GM15510 (cell line): ENCODE data around the gene TBCK.

Experiments
- POLR2A ChIP-seq: IDR thresholded peaks from 3 replicates; pipeline ENCODE4 v1.6.1; 2011; ENCODE audit warnings: borderline replicate concordance; ENCODE audit not compliant: insufficient read length; ENCODE audit errors: extremely low read depth

Gene TBCK

DNA sequence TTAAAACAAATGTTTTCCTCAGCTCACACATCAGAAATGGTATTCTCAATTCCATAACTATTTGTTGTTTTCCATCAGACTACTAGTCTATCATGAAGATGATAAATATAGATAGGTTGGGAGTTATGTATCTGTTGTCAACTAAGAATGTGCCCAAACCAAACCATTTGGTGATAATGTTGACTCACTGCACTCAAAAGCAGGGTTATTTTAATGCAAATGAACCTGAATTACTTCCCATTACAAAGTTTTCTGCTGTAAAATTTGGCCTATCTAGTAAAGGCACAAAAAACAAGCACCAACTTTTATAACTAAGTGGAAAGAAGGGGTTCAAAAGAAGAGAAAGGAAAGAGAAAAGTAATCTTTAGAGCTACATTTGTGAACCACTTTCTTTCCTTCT, 93.5 kb downstream of the TBCK start:
- no peak for TF ChIP-seq POLR2A

DNA sequence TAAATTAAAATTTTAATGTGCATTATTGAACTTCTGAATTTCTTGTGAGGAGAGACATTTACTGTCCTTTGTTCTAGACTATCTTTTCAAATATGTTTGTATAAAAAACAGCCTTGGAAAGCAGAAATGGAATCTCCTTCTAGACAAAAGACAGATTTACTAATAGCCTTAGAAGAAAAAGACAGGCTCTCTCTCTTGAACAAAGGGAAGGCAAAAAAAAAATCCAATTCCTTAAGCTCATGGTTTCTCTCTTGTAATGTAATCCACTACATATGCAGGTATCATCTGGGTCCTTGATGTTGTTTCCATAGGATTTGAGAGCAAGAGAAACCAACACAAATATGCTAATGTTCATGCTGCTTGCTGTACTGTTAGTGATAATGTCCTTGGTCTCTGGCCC, 106.0 kb downstream of the TBCK start:
- no peak for TF ChIP-seq POLR2A

DNA sequence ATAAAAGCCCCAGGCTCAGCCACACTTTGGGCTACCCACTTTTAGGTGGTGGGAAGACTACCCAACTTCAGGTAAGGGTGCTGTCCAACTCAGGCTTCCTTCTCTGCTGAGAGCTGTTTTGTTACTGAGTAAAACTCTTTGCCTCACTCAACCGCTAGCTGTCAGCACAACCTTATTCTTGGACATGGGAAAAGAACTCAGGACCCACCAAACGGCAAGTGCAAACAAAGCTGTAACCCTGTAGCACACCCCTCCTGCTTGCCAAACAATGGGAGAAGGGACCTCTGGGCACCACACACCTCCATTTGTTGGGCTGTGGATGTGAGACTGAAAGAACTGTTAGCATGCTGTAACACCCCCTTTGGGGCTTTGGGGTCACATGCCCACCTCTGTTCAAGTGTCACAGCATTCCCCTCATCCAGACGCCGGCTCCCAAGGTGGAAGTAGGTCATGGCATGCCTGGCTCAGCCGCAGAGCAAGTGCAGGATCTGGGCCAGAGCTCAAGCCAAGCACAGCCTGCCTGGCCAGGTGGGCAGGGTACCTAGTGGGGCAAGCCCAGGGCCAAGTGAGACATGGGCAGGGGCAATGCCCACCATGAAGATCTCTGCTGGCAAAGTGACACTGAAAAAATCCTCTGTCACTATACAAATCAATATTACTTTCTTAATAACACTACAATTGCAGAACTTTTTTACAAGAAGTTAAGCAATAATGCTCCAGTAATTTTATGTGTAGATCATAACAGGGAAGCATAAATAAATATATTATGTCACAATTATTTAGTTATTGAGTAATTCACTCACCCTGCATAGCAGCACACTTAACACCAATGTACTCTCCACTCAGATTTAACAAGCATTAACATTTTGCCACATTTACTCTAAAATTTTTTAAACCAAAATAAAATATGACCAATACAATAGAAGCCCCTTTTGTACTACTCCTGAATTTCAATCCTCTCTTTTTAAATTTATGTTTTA, 107.2 kb downstream of the TBCK start:
- no peak for TF ChIP-seq POLR2A

DNA sequence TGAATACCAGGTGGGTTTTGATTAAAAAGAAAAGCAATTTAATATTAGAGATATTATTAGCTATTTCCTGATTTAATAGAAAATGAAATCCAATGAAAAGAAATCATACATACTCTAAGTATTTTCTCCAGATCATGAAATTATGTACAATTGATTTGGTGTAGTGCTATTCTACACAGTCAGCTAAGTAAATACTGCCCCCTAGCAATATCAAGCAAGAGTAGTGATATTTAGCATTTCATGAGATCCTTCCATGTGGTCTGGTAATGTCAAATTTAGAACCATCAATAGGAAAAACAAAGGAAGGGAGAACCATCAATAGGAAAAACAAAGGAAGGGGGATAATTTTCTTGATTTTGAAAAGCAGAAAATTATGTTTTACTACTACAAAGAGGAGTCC, 114.6 kb downstream of the TBCK start:
- TF ChIP-seq POLR2A: no peak

DNA sequence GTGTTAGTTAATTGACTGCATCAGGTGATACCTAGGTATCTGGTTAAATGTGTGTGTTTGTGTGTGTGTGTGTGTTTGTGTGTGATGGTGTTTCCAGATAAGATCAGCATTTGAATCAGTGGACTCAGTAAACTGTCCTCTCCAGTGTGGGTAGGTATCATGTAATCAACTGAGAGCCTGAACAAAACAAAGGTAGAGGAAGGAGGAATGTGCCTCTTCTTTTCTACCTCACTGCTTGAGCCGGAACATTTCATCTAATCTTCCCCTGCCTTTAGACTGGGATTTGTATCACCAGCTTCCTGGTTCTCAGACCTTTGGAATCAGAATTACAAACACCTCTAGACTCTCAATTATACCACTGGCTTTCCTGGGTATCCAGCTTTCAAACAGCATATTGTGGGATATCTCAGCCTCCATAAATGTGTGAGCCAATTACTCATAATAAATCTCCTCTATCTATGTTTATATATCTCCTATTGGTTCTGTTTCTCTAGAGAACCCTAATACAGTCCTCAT, 120.5 kb downstream of the TBCK start:
- no peak for TF ChIP-seq POLR2A

DNA sequence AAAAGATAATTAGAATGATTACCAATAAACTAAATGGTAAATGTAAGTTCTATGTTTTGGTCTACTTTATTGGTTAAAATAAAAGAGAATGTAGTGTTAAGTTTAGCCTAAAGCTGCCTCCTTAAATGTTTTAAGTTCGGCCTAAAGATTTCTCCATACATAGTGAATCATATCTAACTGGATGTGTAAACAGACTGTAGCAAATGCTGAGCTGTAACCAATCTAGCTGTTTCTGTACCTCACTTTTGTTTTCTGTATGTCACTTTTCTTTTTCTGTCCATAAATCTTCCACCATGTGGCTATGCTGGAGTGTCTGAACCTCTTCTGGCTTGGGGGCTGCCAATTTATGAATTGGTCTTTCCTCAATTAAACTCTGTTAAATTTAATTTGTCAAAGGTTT, 121.2 kb downstream of the TBCK start:
- no peak for TF ChIP-seq POLR2A

DNA sequence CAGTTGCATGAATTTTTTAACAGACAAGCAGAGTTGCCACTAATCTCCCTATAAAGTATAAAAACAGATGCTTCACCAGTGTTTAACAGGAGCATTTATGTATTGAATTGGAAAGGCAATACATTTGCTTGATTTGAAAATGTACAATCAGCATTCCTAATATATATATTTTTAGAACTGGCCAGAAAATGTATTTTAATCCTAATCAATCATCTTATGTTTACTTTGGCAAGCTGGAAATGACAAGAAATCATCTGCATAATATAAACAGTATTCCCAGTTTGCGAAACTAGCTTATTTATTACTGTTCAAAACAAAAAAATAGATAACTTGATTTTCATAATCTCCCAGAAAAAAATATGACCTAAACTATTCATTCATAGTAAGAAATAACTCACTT, 123.9 kb downstream of the TBCK start:
- no peak for TF ChIP-seq POLR2A

DNA sequence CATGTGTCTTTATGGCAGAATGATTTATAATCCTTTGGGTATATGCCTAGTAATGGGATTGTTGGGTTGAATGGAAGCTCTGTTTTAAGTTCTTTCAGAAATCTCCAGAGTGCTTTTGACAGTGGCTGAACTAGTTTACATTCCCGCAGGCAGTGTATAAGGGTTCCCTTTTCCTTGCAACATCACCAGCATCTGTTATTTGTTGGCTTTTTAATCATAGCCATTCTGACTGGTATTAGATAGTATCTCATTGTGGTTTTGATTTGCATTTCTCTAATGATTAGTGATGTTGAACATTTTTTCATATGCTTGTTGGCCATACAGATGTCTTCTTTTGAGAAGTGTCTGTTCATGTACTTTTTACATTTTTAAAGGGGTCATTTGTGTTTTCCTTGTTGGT, 129.8 kb downstream of the TBCK start:
- TF ChIP-seq POLR2A: no peak

DNA sequence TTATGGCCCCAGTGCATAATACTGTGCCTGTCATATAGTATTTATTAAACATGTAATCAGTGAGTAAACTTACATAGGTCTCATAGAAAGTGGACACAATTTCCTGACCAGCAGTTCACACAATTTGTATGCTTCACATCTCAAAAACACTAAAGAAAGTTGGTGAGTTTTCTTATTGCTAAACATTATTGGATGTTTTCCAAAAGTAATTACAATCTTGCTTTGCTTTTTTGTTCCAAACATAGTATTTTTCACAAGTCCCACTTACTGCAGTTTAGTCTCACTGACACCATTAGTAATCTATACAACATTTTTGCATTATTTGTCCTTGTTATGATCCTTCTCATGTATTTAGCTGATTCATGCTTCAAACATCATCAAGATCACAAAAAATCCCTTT, 132.5 kb downstream of the TBCK start:
- no peak for TF ChIP-seq POLR2A

DNA sequence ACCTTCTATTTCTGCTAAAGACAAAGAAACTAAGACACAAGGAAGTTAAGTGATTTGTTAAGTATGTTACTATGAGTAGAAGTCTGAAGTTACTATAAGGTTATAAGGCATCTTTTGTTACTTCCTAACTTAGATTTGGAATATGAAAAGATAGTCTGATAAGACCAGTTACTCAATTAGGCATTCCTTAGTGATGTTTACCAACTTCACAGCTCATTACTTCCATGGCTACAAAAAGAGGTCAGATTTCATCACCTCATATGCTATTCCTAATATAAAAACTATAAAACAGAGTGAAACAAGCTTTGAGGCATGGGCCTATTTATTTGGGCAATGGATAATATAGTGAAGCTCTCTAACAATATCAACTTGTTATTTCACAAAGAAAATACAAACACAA, 143.1 kb downstream of the TBCK start:
- no peak for TF ChIP-seq POLR2A

DNA sequence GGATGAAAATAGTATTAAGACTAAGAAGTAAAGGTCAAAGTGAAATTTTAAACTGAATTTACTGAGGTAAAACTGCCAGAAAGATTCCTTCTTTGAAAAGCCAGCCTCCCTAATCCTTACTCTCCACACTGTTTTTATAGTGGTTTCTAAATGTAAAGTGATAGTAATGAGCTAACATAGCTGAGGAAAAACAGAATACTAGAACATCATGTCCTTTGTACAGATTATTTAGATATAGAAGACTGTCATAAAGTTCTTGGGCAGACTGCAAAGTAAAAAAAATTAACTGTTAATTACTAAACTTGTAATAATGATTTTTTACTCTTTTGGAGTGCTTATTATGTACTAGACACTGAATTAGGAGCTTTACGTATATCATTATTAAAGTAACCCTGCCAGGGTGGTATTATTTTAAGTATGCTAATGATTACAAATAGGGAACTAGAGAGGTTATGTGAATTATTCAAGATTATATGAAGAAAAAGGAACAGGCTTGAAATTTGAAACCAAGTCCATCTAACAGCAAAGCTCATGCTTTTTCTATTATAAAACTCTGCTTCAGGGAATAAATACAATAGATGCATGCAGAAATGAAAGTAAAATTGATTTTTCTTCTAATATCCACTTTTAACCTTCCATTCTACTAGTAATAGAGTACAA, 150.5 kb downstream of the TBCK start:
- TF ChIP-seq POLR2A: no peak

DNA sequence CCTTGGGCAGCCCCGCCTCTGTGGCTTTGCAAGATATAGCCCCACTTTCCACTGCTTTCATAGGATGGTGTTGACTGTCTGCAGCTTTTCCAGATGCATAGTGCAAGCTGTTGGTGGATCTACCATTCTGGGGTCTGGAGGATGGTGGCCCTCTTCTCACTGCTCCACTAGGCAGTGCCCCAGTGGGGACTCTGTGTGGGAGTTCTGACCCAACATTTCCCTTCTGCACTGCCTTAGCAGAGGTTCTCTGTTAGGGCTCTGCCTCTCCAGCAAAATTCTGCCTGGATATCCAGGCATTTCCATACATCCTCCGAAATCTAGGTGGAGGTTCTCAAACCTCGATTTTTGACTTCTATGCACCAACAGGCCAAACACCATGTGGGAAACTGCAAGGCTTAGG, 153.7 kb downstream of the TBCK start:
- no peak for TF ChIP-seq POLR2A

DNA sequence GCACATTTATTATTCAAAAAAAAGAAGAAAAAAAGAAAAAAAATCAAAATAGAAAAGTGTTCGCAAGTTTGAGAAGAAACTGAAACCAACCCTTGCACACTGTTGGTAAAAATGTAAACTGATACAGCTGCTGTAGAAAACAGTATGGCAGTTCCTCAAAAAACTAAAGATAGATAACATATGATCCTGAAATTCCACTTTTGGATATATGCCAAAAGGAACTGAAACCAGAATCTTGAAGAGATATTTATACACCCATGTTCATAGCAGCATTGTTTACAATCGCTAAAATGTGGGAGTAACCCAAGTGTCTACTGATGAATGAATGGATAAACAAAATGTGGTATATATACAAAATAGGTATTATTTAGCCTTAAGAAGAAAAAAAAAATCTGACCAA, 155.4 kb downstream of the TBCK start:
- TF ChIP-seq POLR2A: no peak

DNA sequence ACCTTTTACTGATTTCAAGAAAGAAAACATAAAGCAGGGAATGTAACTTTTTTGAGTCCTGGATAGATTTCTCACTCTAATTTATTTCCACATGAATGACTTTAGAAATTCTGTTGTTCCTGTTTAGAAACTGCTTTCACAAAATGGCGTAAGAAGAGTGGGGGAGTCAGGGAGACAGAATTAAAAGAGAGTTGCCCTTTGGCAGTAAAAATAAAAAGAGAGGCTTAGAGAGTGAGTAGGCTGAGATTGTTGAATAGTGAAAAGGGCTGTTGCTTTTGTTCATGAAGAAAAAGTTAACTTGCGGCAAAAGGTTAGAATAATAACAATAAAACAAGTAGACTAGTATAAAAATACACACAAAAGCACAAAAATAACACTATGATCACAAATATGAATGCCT, 166.1 kb downstream of the TBCK start:
- no peak for TF ChIP-seq POLR2A

DNA sequence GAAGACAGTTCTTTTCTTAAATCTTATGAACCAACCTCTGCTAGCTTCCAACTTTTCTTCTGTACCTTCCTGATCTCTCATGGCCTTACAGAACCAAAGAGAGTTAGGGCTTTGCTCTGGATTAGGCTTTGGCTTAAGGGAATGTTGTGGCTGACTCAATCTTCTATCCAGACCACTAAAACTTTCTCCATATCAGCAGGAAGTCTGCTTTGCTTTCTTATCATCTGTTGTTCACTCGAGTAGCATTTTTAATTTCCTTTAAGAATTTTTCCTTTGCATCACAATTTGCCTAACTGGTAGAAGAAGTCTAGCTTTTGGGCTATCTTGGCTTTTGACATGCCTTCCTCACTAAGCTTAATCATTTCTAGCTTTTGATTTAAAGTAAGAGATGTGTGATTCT, 167.0 kb downstream of the TBCK start:
- no peak for TF ChIP-seq POLR2A

DNA sequence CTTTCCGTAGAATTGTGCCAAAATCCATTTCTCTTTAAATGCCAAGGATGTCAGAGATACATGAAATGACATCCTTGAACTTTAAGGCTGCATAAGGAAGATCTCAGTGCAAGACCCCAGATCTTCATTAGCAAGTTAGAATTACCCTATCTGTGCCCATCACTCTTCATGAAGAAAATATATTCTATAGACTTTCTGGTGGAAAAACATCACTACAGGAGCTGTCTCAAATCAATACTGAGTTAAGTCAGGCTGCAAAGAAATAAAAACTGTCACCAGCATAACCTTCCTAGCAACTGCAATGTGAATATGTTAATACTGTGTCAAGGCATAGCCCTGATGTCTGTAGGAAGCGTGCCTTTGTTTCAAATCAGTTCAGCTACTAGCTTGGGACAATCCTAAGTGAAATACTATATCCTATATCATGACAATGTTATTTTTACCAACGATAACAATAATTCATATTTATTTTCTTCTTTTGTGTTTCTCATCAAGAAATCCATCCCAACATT, 173.3 kb downstream of the TBCK start:
- TF ChIP-seq POLR2A: no peak

DNA sequence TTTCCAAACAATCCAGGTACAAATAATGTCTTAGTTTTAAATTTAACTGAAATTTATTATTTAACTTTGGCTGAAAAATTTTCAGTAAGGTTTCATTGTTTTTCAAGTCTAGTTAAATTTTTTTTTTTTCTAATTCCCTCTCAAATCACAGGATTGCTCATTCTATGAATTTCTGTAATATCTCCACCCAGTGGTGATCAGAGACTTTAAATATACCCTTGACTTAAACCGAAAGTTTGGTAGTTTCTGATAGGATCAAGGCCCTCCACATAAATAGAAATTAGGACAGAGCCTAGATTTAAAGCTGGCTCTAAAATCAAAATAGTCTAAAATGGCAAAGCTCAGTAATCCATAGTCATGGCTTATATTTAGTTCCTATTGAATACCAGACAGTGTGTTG, 175.4 kb downstream of the TBCK start:
- TF ChIP-seq POLR2A: no peak
